ENCODE results near the gene TIMM10.

TIMM10 gene

DNA sequence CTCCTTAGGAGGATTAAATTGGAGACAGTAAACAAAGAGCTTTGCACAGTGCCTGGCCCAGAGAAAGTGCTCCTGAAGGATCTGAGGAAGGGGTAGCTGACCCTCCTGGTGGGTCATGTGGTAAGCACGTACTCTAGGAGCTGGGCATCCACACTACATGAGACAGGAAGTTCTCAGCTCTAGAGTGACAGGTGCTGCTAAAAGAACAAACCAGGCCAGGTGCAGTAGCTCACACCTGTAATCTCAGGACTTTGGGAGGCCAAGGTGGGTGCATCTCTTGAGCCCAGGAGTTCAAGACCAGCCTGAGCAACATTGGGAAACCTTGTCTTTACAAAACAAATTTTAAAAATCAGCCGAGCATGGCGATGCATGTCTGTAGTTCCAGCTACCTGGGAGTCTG lies 28.2 kb downstream of the TIMM10 start:
- DNase-seq, result no peak

DNA sequence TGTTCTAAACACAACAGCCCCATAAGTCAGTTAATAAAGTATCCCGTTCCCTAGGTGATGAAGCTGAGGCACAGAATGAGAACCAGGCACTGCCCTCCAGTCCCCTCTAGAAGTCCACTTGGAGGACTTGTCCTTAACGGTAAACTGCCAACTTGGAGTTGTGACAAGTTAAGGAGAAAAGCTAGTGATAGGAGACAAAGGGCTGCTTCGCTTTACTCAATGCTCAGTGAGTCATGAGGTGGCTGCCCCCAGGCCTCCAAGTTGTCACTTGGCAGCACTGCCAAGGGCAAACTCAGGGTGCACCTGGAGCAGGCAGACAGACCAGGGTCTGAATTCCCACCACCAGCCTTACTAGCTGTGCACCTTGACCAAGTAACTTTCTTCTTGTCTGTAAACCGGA lies 28.6 kb downstream of the TIMM10 start:
- DNase-seq, result no peak

DNA sequence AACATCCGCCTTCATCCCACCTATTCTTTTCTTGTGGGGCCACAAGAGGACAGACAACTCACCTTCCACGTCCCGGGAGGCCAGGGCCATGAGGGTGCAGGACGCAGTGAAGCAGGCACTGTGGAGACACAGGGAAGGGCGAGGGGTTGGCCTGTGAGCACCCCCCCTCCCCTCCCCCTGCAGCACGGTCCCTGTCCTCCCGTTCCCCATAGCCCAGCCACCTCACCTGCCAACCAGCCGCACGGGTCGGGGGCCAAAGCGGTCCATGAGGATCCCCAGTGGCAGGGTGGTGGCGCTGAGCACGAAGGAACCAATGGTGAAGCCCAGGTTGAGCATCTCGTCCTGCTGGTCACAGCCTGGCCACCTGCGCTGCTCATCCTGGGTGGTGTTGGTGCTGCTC lies 29.6 kb downstream of the TIMM10 start:
- DNase-seq, result no peak

DNA sequence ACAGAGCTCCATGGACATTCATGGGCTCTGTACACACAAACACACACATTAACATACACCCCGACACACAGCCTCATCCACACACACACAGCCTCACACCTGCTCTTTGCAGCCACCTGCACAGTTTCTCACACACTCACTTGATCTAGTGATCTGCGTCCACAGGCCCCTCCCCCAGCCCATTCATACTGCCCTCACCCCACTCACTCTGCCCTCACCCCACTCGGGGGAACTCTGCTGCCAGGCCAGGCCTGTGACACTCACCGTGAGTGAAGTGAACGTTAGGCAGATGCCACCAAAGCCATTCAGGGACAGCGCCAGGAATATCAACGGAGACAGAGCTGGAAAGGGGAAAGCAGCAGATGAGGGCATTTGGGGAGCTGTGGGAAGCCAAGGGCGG lies 30.0 kb downstream of the TIMM10 start:
- no peak for DNase-seq

DNA sequence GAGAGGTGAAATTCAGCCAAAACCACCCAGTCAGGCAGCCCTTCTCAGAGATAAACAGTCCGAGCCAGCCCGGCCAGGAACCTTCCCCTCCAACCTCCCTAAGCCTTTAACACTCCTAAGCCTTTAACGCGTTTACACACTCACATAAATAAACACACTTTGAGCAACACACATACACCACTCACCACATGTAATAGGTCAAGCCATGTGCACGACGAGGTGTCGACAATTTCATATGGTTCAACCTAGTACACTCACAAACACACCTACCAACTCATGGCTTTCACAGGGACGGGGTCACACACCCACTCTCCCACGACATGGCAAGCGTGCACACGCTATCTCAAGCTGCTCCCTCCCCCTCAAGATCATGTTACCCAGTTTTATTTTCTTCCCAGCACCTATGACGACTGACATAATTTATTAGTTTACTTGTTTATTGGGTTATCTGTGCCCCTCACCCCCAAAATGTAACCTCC lies 30.5 kb downstream of the TIMM10 start:
- no peak for DNase-seq

DNA sequence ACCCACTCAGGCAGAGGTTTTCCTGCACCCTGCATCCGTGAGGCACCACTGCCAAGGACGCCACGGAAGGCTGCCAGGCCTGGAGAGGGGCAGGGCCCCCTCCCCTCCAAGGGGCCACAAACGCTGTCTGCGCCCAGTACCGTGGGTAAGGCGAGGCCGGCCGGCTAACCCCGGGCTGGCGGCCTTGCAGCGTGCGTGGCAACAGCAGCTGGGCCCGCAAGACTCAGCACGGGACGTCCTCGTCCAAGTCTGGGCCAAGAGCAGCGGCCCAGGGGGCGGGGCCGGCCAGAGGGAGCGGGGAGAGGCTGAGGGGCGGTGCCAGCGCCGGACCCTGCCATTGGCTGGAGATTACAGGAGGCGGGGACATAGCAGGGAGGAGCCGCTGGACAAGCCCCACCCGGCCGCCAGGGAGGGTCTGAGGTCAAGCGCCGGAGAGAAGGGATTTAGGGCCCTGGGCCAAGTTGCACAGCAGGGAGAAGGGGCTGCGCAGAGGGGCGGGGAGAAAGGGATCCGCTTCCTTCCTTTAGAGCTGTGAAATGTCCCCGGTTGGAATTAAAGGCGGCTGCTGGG lies 31.1 kb downstream of the TIMM10 start:
- DNase-seq, result peak; percentile 92

DNA sequence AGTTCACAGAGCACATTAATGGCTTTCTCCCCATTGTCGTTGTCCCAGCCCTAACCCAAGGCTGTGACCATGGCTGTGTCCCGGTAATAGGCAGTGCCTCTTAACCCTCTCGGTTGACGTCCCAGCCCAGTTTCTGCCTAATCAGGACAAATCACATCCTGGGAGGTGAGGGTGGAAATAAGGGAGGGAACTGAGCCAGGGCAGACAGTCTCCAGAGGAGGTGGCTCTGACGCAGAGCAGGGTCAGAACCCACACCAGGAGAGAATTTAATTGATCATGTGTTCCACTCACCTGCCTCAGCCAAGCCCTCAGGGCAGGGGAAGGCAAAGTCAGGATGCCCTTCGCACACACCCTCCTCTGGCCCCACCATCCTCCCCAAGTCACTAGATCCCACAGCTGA lies 32.0 kb downstream of the TIMM10 start:
- no peak for DNase-seq

DNA sequence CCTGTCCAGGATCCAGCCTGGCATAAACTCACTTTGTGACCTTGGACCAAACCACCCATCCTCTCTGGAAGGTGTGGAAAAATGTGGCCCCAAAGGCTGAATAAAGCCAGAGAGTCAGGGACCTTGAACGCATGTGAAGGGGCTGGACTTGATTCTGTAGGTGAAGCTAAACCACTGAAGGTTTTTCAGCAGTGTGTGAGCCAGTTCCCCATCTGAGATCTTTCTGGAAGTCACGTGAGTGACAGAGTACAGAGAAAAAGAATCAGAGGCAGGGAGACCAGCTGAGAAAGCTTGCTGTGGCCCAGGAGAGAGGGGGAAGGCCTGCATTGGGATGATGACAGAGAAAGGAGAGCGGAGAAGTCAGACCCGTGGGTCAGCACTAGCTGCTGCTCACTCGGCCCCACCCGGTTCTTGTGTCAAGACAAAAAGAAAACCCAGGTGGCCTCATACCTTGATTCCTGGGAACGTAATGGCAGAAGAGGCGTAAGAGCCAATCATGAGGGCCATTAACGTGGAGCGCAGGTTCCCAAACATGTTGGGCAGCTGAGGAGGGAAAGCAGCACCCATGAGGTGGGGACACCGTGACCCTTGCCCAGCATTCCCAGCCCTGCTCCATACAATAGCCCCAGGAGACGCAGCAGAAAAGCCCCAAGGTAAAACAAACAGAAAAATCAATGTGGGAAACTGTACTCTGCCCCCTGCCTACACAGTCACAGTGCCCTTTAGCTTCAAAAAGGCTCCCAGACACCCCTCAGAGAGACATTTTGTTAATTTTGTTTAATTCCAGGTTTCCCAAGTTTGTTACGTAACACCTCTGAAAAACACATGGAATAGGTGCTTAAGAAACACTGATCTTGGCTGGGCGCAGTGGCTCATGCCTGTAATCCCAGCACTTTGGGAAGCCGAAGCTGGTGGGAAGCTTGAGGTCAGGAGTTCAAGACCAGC lies 33.0 kb downstream of the TIMM10 start:
- no peak for DNase-seq

DNA sequence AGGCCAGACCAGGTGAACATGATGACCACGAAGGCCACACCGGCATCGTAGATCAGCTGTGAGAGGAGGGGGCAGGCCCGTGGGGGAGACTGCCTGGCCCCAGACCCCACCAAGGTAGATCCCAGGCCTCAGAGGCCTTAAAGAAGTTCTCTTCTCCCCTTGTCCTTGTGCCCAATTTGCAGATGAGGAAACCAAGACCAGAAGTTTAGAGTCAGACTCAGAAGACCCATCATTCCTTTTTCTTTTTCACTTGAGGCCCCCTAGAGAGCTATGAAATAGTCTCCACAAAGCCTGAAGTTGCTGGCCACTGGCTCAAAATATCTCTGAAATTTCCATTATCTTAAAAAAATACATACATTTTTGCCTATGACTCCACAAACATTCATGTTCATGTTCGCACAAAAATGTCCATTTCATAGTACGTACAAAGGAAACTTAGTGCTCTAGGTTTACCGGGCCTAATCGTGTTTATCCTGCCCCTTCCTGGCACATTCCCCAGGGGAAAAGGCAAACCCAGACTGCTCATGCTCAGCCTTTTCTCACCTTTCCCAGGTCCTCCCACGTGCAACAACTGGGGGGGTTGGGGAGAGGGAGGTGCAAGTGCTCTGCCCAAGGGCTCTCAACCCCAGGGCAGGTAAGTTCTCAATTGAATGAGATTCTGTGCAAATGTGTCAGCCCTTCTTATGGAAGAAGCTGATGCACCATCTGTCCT lies 34.3 kb downstream of the TIMM10 start:
- DNase-seq, result no peak

DNA sequence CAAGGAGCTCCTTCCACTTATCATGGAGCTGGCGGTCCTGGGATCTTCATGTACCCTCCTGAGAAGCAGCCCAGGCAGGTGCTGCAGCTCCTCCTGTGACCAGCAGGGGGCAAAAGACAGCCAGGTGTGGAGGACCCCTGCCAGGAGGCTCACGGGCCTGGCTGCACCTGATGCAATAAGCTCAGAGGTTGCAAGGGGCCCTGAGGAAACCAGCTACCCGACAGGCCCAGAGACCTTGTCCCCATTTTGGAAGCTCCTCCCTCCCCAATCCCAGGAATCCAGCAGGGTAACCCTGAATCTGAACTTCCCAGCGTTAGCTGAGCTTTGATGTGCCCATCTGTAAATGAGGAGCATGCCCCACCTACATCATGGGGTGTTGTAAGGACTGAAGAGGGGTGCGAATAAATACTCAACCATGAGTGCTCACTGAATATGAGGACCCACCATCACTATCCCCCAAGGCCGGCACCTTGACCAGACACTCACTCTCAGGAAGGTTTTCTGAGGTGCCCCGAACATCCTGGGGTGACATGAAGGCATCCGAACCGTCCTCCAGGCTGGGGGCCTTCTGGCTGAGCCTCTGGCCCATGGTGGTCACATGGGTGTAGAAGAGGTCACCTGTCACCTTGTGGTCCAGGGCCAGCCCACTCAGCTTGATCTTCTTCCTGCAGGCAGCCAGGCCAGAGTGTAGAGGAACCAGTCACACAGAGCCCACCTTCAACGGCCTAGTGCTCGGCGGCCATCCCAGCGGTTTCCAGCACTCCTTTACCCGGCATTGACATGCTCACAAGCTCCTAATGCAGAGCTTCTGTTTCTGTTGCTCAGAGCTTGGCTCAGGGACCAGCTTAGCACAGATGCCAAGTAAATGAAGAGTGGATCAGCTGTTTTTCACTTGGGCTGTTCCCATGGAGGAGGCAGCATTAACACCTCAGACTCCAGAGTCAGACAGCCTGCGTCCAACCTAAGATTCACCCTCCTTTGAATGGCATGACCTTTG lies 36.7 kb downstream of the TIMM10 start:
- DNase-seq, result no peak

DNA sequence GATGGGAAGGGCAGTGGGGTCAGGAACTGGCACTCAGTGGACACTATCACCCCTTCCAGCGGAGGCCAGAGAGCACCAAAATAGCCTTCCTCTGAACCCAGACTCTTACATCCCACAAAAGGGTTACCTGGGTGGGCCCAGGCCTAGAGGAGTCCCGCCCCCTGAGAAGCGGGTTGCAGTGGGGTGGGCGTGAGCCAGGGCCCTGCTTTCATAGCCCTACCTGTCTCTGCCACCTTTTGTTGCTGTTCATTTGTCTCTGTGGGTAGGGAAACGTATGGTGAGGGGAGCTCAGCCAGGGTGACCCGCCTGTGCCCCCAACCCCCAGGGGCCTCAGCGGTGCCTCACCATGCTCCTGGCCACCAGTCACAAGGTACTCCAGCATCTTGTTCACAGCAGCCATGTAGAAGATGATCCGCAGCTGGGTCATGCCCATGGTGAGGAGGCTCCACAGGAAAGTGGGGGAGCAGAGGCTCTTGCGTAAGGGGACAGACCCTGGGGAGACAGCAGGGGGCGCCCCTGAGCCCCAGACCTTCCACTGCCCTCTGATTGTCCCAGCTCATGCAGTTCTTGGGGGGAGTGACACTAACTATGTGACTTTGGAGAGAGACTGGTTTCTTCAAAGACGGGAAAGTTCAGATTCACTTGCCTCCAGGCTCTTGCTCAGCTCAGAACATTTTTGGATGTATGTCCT lies 39.0 kb downstream of the TIMM10 start:
- no peak for DNase-seq

DNA sequence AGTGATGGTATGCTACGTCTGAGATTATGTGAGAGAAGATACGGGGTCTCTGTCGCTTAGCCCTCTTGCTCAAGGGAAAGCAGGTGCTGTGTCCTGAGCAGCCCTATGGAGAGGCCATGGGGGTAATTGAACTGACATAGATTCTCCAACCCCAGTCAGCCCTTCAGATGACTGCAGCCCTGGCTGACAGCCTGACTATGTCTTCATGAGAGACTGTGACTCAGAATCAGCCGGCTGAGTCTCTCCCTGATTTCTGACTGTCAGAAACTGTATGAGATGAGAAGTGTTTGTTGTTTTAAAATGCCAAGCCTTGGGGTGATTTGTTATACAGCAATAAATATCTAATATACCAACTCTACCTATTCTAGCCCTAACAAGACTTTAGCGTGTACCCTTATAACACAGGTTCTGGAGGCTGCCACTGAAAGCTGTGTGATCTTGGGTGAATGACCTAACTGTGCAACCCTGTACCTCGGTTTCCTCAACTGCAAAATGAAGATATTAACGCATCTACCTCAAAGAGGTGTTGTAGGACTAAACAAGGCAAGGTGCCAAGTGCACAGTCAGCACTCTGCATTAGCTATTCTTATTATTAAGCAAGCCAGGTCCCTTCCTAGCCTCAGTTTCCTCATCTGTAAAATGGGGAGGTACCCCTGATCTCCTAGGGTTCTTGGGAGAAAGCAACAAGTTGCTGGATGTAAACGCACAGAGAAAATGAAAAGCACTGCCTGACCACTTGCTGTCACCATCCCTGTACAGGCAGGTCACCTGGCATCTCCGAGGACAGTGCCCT lies 39.9 kb downstream of the TIMM10 start:
- no peak for DNase-seq

DNA sequence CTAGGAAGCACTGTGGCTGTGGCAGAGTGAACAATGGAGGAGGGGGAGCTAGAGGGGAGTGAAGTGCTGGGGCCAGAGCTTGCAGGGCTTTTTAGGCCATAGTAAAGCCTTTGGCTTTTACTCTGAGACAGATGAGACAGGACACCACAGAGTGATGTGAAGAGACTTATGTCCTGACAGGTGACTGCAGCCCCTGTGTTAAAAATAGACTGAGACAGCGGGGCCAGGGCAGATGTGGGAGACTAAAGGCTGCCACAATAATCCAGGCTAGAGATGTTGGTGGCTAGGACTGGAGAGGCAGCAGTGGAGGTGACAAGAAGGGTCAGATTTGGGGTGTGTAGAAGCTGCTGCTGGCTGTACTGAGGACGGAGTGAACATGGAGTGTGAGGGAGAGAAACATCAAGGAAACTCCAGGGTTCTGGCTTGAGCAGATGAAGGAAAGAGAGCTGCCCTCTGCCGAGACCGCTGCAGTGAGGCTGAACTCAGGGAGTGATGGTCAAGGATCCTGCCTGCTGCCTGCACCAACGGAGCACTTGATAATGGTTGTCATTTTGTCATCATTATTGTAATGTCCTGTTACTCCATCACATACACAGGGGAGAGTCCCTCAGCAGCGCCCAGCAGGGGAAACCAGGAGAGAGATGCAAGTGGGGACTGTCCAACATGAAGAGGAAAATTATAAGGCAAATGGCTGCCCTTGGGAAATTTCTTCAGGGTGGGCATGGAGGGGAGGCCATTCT lies 42.5 kb downstream of the TIMM10 start:
- DNase-seq, result no peak

DNA sequence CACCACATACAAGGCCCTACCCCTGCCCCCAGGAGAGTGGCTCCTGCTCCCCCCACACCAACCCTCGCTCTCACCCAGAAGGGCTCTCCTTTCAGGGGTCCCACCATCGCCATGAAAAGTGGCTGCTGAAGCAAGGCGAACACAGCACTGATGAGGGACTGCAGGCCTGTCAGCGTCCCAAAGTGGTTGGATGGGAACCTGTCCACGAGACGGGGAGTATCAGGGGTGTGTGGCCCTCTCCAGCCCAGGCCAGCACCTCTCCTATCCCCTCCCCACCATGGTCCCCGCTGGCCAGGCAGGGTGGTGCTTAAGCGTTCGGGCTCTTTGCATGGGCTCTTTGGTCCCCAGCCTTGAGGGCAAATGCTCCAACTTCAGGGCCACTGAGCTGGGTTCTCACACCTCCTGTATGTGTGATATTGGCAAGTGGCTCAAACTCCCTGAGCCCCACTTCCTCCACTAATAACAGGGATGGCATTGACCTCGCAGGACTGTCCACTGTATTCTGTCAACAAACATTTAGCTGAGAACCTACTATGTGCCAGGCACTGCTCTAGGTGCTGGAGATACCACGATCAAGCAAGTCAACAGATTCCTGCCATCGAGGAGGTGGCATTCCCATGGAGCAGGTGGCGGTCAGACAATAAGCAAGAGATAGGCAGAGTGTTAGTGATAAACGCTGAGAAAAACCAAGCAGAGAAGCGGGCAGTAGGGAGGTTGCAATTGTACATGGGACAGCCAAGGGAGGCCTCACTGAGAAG lies 43.4 kb downstream of the TIMM10 start:
- no peak for DNase-seq

DNA sequence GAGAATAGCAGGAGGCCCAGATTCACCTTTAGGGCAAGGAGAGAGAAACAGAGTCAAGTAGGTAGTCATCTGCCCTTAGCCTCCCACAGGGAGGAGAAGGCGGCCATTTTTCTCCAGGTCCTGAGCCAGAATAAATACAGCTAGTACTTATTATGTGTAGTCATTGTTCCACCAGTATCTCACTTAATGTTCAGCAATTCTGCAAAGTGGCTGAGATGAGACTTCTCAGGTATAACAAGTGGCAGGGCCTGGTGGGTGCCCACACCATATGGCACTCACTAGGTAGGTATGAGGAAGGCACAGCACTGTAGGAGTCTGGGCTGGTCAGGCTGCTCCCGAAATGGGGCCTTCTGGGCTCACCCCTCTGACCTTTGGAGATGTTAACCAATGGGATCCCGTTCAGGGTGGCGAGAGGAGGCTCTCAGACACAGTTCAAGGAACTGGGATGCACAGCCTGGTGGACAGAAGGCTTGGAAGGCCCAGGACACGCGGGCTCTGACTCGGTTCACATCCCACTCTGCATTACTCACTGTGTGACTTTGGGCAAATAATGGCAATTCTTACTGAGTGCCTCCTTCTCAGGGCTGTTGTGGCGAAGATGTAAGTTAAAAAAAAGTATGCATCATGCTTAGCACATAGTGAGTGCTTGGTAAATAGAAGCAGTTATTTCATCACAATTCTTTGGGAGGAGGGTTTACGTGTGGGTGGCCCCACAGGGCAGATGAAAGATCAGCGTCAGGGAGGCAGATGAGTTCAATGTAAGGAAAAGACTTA lies 45.1 kb downstream of the TIMM10 start:
- DNase-seq, result no peak

DNA sequence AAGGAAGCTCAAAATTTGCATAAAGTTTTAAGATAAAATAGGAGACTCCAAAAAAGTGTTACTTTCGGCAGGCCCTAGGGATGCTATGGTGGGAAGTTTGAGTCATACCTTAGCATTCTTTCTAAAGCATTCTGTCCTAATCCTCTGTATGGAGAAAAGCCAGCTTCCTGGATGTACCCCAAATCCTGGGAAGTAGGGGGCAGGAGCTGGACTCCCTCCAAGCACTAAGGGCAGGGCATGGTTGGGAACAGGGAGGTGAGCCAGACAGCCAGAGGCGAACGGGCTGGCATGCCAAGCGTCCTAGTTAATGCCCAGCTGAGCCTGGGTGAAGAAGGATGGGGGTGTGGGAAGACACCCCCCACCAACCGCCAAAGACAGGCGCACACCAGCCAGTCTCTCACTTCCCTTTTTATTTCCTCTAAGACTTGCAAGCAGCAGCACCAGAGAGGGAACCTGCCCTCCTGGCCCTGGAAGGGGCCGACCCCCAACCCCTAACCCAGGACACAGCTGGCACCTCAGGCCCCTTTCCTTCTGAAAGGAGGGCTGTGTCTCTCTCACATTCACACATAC lies 46.3 kb downstream of the TIMM10 start:
- DNase-seq, result no peak

DNA sequence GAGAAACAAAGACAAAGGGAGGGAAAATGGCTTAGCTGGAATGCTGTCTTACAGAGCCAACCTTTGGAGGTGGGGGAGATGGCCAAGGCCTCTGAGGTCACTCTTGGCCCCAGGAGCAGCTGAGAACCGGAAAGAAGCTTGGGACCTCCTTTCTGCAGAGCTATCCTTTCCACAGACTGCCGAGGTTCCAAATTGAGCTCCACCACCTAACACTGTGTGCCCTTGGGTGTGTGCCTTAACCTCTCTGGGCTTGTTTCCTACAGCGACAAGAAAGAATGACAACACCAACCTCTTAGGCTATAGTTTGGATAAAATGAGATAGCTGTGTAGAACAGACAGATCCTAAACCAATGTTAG lies 47.0 kb downstream of the TIMM10 start:
- DNase-seq, result no peak
